GM19468 (cell line): ENCODE data around the gene MSH5.
"Not testable (repeated sequence)": the region's sequence is repeated elsewhere in the genome, so short reads cannot be mapped to it uniquely, and the experiment has no call there.

Experiments
- ATAC-seq: cut with Tn5 transposase; IDR thresholded peaks from one replicate; pipeline ENCODE4 v1.9.1; 2021; ENCODE audit warnings: mild to moderate bottlenecking, moderate library complexity, moderate number of reproducible peaks; ENCODE audit not compliant: unreplicated experiment; ENCODE audit errors: extremely low read depth

Gene MSH5

DNA sequence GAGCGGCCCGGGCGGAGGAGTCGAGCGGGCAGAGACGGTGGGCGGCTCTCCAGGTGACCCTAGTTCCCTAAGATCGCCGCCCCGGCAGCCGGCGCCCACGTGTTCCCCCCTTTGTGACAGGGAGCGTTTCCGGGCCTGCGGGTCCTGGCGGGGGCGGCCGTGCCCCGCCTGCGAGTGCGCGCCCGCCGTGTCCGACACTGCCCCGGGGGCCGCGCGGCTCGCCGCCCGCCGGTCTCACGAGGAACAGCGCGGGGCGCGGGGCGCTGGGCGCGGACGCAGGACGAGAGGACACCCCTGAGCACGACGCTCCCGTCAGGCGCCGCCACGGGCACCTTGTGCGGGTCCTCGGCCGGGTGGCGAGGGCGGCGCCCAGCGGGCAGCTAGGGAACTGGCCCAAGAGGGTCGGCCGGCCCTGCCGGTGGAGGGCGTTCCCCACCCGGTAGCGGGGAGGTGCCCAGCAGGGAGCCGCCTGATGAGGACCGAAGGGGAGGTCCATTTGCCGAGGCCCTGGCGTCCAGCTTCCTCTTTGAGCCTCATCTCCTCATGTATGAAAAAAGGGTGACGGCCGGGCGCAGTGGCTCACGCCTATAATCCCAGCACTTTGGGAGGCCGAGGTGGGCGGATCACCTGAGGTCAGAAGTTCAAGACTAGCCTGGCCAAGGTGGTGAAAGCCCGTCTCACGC lies 56.0 kb downstream of the MSH5 start, which contains the start of gene VARS1:
Gene VARS1 (minus strand): TSS at position 137 of the 683 bp plus-strand sequence. CDS start 535 bp downstream, outside the sequence.
- peak; percentile 53 for ATAC-seq

- no peak for ATAC-seq
Observed at GRCh38 chr6:31796993-31797385, 57.2 kb downstream of the MSH5 start.

DNA sequence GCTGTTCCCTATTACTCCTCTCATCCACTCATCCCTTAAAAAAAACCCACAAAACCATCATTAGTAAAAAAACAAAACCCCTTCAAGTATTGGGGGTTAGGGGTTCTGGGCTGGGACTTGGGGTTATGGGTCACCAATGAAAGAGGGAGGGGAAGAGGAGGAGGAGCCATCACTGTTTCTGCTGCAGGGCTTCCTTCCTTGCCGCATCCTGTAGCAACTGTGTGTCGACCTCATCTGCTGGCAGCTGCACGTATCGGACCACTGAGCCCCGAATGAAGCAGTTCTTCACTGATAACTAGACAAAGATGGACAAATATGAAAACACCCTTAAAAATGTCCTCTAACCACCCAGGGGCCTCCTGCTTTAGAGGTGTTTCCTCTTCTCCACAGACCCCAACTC lies 57.8 kb downstream of the MSH5 start:
- ATAC-seq = no peak

GRCh38 chr6:31799781-31800180 lies 60.0 kb downstream of the MSH5 start:
- ATAC-seq = no peak

DNA sequence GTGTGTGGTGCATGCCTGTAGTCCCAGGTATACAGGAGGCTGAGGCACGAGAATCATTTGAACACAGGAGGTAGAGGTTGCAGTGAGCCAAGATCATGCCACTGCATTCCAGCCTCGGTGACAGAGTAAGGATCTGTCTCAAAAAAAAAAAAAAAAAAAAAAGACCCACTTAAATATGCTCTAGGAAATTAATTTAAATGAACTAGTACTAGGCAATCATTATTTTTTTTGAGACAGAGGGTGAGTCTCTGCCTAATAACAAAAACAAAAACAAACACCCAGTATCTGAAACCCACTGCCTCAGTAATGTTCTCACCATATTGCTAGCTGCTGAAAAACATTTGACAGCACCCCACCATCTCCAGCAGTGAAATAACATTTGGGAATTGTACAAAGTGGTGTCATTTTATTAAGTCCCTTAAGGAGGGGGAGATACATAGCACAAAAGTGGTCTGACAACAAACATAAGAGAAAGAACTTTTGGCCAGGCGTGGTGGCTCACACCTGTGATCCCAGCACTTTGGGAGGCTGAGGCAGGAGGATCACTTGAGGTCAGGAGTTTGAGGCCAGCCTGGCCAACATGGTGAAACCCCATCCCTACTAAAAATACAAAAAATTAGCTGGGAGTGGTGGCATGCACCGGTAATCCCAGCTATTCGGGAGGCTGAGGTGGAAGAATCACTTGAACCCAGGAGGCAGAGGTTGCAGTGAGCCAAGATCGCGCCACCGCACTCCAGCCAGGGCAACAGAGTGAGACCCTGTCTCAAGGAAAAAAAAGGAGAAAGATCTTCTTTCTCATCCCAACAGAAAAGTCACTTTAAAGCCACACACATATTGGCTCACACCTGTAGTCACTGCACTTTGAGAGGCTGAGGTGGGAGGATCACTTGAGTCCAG lies 61.5 kb downstream of the MSH5 start:
- ATAC-seq = not testable (repeated sequence)

DNA sequence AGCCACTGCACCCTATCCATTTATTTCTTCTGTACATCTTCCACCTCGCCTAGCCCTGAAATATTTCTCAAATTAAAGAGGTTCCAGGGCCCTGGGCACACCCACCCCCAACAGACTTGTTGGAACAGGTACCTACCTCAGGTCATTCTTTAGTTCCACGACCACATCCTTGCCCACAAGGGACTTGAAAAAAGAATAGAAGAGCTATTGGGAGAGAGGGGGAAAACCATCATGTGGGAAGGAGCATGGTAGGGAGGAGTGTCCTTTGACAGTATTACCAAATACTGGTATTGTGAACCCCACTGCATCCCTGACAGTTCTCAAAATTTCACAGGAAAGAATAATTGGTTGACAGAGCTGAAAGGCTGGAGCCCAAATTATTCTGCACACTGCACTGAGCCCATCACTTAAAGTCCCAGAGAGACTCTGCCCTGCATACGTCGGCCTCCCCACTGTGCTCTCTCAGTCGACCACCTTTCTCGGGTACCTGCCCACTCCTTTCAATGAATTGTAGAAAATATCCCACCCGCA lies 66.2 kb downstream of the MSH5 start:
- no peak for ATAC-seq

GRCh38 chr6:31806470-31807272 lies 66.9 kb downstream of the MSH5 start, which contains the start of gene LSM2:
LSM2 (minus strand) TSS chr6:31806966; CDS start chr6:31806757, 209 bp downstream.
- peak; percentile 83 for ATAC-seq

DNA sequence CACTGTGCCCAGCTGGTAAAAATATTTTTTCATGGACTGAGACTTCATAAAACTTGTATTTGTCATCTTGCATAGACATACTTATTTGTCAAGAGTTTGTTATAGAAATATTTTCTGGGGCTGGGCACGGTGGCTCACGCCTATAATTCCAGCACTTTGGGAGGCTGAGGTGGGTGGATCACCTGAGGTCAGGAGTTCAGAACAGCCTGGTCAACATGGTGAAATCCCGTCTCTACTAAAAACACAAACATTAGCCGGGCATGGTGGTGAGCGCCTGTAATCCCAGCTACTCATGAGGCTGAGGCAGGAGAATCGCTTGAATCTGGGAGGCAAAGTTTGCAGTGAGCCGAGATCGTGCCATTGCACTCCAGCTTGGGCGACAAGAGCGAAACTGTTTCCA lies 68.8 kb downstream of the MSH5 start:
- ATAC-seq = not testable (repeated sequence)

- ATAC-seq = no peak
Observed at GRCh38 chr6:31811645-31812044, 71.8 kb downstream of the MSH5 start.
